HepG2 (cell line): ENCODE data around the gene SMAD2. TPM values are rescaled to one million over a fixed set of nuclear protein-coding genes. Genes with fewer than 3 reads are reported as not detected.

Experiments used
- ATAC-seq: fragments of 200-7000 bp; cut with Tn5 transposase; 3 replicates; pipeline ENCODE4 v1.9.1; 2020; ENCODE audit warnings: mild to moderate bottlenecking, moderate library complexity
- BruUV-seq: library from RNA; stranded (reverse); fragments of 400-500 nt; replicated peaks from 2 replicates; lab custom pipeline; 2021; lab: Mats Ljungman, UMichigan
- CTCF ChIA-PET: fragments of 300-600 bp; formaldehyde crosslinking; extraction: SDS; loops from one replicate; lab custom pipeline; 2021; ENCODE audit warnings: low total read pairs, inconsistent platforms, low intra/inter-chr PET ratio; lab: Yijun Ruan, JAX
- POLR2A ChIA-PET: fragments of 350-600 bp; sonication (Branson Sonifier 250); formaldehyde crosslinking; loops from one replicate; lab custom pipeline; 2020; ENCODE audit warnings: antibody characterized with exemption, inconsistent platforms; lab: Yijun Ruan, JAX
- DNase-seq: peaks from one replicate; pipeline ENCODE4 v3.0.0-alpha.2; 2015; ENCODE audit warnings: low spot score
- FAIRE-seq: peaks from 3 replicates; lab custom pipeline; 2011; peaks lifted over from hg19 to GRCh38; lab: Jason Lieb, UNC
- H2AFZ ChIP-seq: one replicate; pipeline ENCODE4 v1.6.1; 2011; ENCODE audit warnings: low read length, inconsistent platforms
- H3K27ac ChIP-seq: fragments of 300-600 bp; 3 replicates; pipeline ENCODE4 v1.8.0; 2011; ENCODE audit warnings: mixed run types, mild to moderate bottlenecking, mixed read lengths, low read length, inconsistent platforms; ENCODE audit not compliant: insufficient read depth; ENCODE audit errors: extremely low read length
- H3K27me3 ChIP-seq, 2 experiments: fragments of 200-600 bp in 1 of 2; 2 replicates in 1 of 2; 3 replicates in 1 of 2; pipeline versions ENCODE4 v1.6.0 to v1.8.0; 2011; ENCODE audit warnings: low read length in 2 of 2, mild to moderate bottlenecking in 2 of 2, moderate library complexity in 2 of 2, inconsistent platforms in 1 of 2; ENCODE audit not compliant: insufficient read depth in 2 of 2, control insufficient read depth in 1 of 2
- H3K36me3 ChIP-seq, 2 experiments: fragments of 200-600 bp in 1 of 2; replicated peaks in 1 of 2; 2 replicates in 1 of 2; 3 replicates in 1 of 2; pipeline versions ENCODE4 v1.5.1 to v1.8.0; 2011; ENCODE audit warnings: low read length in 2 of 2, inconsistent platforms in 1 of 2; ENCODE audit not compliant: insufficient read depth in 2 of 2, control insufficient read depth in 1 of 2
- H3K4me1 ChIP-seq: 2 replicates; pipeline ENCODE4 v1.5.1; 2012; ENCODE audit warnings: low read length, inconsistent platforms; ENCODE audit not compliant: insufficient read depth
- H3K4me2 ChIP-seq: 2 replicates; pipeline ENCODE4 v1.6.0; 2011; ENCODE audit warnings: low read depth, low read length, inconsistent platforms
- H3K4me3 ChIP-seq, 3 experiments: fragments of 200-600 bp in 1 of 3; sonication (generic), shearing (Covaris generic) in 1 of 3; replicated peaks in 1 of 3; 2 replicates each; pipeline ENCODE4 v1.5.1; 2011 to 2016; ENCODE audit warnings: low read length in 3 of 3, inconsistent platforms in 2 of 3, low read depth in 2 of 3, mild to moderate bottlenecking in 2 of 3, control low read depth in 1 of 3, mixed read lengths in 1 of 3; ENCODE audit not compliant: insufficient read depth in 1 of 3
- H3K79me2 ChIP-seq: one replicate; pipeline ENCODE4 v1.6.1; 2011; ENCODE audit warnings: low read length, inconsistent platforms; ENCODE audit not compliant: insufficient read depth
- H3K9ac ChIP-seq: 2 replicates; pipeline ENCODE4 v1.6.0; 2011; ENCODE audit warnings: mild to moderate bottlenecking, low read depth, low read length, inconsistent platforms; ENCODE audit not compliant: insufficient read depth
- H3K9me3 ChIP-seq: 2 replicates; pipeline ENCODE4 v1.5.1; 2012; ENCODE audit warnings: mild to moderate bottlenecking, low read length
- H4K20me1 ChIP-seq: 2 replicates; pipeline ENCODE4 v1.6.0; 2011; ENCODE audit warnings: inconsistent platforms, mild to moderate bottlenecking, low read length, moderate library complexity; ENCODE audit not compliant: insufficient read depth
- GABPB1 ChIP-seq: IDR thresholded peaks from 2 replicates; pipeline ENCODE4 v1.6.1; 2016; ENCODE audit warnings: mild to moderate bottlenecking, missing genetic modification reagents, moderate library complexity, missing compliant biosample characterization
- HNF4G ChIP-seq, 2 experiments: sonication (generic) in 1 of 2; formaldehyde crosslinking in 1 of 2; IDR thresholded peaks; 2 replicates each; pipeline versions ENCODE4 v1.4.0 to v1.6.1; 2011 to 2020; ENCODE audit warnings: borderline replicate concordance in 2 of 2, low read depth in 2 of 2, mild to moderate bottlenecking in 2 of 2, low read length in 1 of 2, missing genetic modification reagents in 1 of 2, moderate library complexity in 1 of 2
- KLF11 ChIP-seq: IDR thresholded peaks from 2 replicates; pipeline ENCODE4 v1.6.1; 2016; ENCODE audit warnings: missing compliant biosample characterization
- ZNF12 ChIP-seq: sonication (generic); formaldehyde crosslinking; IDR thresholded peaks from 2 replicates; pipeline ENCODE4 v1.5.0; 2020; ENCODE audit warnings: missing genetic modification reagents
- ZNF383 ChIP-seq: sonication (generic); formaldehyde crosslinking; IDR thresholded peaks from 2 replicates; pipeline ENCODE4 v1.4.0; 2020; ENCODE audit warnings: missing genetic modification reagents, mild to moderate bottlenecking, borderline replicate concordance
- WGBS: methylation state at CpG from one replicate; pipeline ENCODE4 v1.1.6; 2017; ENCODE audit warnings: low lambda C conversion rate; 5-methylcytosine and 5-hydroxymethylcytosine counted together
- in situ Hi-C: cut with HindIII; loops from 2 replicates; pipeline ENCODE4 v1.10.0; 2017; ENCODE audit warnings: low pct_unique_long_range_greater_than_20kb; ENCODE audit not compliant: extremely low pct_ligation_motif_present
- intact Hi-C: fragments of 100-400 bp; cut with micrococcal nuclease; formaldehyde crosslinking; loops from one replicate; pipeline ENCODE4 v1.10.0; 2022; ENCODE audit not compliant: unreplicated experiment
- polyA plus RNA-seq, 8 experiments: library from polyadenylated mRNA; depleted of rRNA in 3 of 8; stranded (reverse) in 7 of 8; unstranded in 1 of 8; fragments of >200 nt; fragmentation: Illumina TruSeq in 4 of 8; extraction: Trizol in 4 of 8; gene quantifications; 2 replicates each; pipeline versions ENCODE4 v1.2.1 to v1.2.3, GENCODE V29; 2011 to 2016; ENCODE audit warnings: low read depth in 4 of 8, missing spikeins in 1 of 8, mixed read lengths in 1 of 8; ENCODE audit not compliant: insufficient read depth in 1 of 8
- total RNA-seq, 5 experiments: library from RNA; depleted of rRNA; stranded (reverse); fragments of >200 nt; fragmentation: Illumina TruSeq; extraction: Trizol; gene quantifications; 2 replicates each; pipeline ENCODE4 v1.2.3, GENCODE V29; 2016; ENCODE audit warnings: low read depth in 1 of 5
- TF ChIP-seq, protein P1 (sequence below), 2 experiments: IDR thresholded peaks; 2 replicates each; pipeline ENCODE4 v1.6.1; 2011 to 2012; ENCODE audit warnings: low read length in 2 of 2, borderline replicate concordance in 1 of 2, low read depth in 1 of 2, mild to moderate bottlenecking in 1 of 2, moderate library complexity in 1 of 2
- TF ChIP-seq, protein P2 (sequence below): sonication (generic); formaldehyde crosslinking; IDR thresholded peaks from 2 replicates; pipeline ENCODE4 v1.4.0; 2020; ENCODE audit warnings: missing genetic modification reagents

SMAD2 gene
- total and polyA plus RNA-seq, 2 of the 13 experiments (the other 11 are each of a cell fraction or from before 2014, with no cell fraction given) = 40.2 to 96.2 TPM

DNA sequence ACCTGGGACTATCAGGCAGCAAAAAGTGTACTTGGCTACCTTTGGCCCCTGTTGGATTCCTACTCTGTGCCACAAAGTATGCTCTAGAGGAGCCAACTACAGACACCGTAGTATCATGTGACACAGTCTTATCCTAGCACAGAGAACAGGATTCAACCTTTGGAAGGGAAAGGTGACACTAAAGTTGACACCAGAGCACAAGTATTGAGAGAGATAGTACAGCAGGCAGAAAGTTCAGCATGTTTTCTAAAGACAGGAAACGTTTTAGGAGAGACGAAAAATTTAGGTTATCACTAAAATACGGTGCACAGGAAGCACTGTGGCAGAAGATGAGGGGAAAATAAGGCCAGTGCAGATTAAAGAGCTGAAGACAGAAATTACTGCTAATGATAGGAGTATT lies 18.6 kb downstream of the SMAD2 start (continued):
- TF ChIP-seq, protein P1, sequence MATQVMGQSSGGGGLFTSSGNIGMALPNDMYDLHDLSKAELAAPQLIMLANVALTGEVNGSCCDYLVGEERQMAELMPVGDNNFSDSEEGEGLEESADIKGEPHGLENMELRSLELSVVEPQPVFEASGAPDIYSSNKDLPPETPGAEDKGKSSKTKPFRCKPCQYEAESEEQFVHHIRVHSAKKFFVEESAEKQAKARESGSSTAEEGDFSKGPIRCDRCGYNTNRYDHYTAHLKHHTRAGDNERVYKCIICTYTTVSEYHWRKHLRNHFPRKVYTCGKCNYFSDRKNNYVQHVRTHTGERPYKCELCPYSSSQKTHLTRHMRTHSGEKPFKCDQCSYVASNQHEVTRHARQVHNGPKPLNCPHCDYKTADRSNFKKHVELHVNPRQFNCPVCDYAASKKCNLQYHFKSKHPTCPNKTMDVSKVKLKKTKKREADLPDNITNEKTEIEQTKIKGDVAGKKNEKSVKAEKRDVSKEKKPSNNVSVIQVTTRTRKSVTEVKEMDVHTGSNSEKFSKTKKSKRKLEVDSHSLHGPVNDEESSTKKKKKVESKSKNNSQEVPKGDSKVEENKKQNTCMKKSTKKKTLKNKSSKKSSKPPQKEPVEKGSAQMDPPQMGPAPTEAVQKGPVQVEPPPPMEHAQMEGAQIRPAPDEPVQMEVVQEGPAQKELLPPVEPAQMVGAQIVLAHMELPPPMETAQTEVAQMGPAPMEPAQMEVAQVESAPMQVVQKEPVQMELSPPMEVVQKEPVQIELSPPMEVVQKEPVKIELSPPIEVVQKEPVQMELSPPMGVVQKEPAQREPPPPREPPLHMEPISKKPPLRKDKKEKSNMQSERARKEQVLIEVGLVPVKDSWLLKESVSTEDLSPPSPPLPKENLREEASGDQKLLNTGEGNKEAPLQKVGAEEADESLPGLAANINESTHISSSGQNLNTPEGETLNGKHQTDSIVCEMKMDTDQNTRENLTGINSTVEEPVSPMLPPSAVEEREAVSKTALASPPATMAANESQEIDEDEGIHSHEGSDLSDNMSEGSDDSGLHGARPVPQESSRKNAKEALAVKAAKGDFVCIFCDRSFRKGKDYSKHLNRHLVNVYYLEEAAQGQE (IDR thresholded peaks at IDR 0.05; ENCODE audit: borderline replicate concordance in 1 of 2, low read depth in 1 of 2, low read length in 2 of 2) = no peak
- no peak for TF ChIP-seq GABPB1 (CRISPR knock-in tag)
- TF ChIP-seq KLF11 (CRISPR knock-in tag) = no peak
- TF ChIP-seq HNF4G (IDR thresholded peaks at IDR 0.05; ENCODE audit: borderline replicate concordance, low read depth, low read length) = peak; percentile 48; the same call in 1 of the 2 replicates
- TF ChIP-seq HNF4G (CRISPR knock-in tag; IDR thresholded peaks at IDR 0.05; ENCODE audit: borderline replicate concordance, low read depth) = no peak
- TF ChIP-seq, protein P2, sequence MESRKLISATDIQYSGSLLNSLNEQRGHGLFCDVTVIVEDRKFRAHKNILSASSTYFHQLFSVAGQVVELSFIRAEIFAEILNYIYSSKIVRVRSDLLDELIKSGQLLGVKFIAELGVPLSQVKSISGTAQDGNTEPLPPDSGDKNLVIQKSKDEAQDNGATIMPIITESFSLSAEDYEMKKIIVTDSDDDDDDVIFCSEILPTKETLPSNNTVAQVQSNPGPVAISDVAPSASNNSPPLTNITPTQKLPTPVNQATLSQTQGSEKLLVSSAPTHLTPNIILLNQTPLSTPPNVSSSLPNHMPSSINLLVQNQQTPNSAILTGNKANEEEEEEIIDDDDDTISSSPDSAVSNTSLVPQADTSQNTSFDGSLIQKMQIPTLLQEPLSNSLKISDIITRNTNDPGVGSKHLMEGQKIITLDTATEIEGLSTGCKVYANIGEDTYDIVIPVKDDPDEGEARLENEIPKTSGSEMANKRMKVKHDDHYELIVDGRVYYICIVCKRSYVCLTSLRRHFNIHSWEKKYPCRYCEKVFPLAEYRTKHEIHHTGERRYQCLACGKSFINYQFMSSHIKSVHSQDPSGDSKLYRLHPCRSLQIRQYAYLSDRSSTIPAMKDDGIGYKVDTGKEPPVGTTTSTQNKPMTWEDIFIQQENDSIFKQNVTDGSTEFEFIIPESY = no peak

DNA sequence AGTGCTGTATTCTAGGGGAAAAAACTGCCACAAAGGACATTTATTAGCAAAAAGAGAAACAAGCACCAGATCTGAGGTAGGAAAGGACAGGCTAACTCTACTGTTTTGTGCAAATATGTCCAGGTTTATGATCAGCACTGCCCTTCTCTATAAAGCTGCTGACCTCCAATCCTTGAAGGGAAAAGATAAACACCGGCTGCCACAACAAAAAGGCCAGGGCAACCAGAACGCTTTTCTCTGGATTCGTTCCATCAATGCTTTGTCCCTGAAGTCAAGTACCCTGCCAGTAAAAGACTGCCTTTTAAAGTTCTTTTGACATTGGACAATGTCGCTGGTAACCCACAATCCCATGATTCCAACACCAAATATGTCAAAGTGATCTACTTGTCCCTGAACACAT lies 21.0 kb downstream of the SMAD2 start:
- ATAC-seq (no peak), DNase-seq (no peak), FAIRE-seq (no peak)
- H3K36me3 ChIP-seq = peaks cover 0 to 4% of the 10 kb centered on the region in 2 experiments; a peak in 1 of 5 replicates
- no peak overlapping the region for H3K4me3 ChIP-seq
- in situ Hi-C loops (no loop called here), intact Hi-C loops (no loop called here)
- ChIA-PET CTCF (no interaction called here), POLR2A (no interaction called here)
- H3K27ac ChIP-seq = no peak overlapping the region
- peaks cover 47% of the 10 kb centered on the region for H3K4me1 ChIP-seq
- 89% methylated on average over 4 of the region's 4 CpGs for WGBS
- H2AFZ ChIP-seq = no peak overlapping the region
- H3K27me3 ChIP-seq = no peaks in the 10 kb centered on the region
- TF ChIP-seq ZNF12 (CRISPR knock-in tag) (peak; percentile 97), ZNF383 (CRISPR knock-in tag) (no peak)
- H3K9ac ChIP-seq = no peak overlapping the region
- BruUV-seq = no TSS peak
- peaks cover 18% of the 10 kb centered on the region; the same call in 1 of the 2 replicates for H4K20me1 ChIP-seq
- H3K9me3 ChIP-seq = peaks cover 13% of the 10 kb centered on the region
- no peak overlapping the region for H3K4me2 ChIP-seq
- peaks cover 95% of the 10 kb centered on the region for H3K79me2 ChIP-seq
